Immature natural killer cell (primary cell): ENCODE data around the gene MAP3K15. TPM values are rescaled to one million over a fixed set of nuclear protein-coding genes. Genes with fewer than 3 reads are reported as not detected.

Source experiments
- DNase-seq, 3 donors: peaks; one replicate each; pipeline ENCODE4 v3.0.0; 2022; ENCODE audit warnings: mixed read lengths in 1 of 3
- H3K27ac Mint-ChIP-seq, 6 donors: one replicate each; pipeline ENCODE4 v1.8.0; 2020; ENCODE audit warnings: mixed read lengths in 6 of 6, mild to moderate bottlenecking in 5 of 6, inconsistent platforms in 4 of 6, moderate library complexity in 3 of 6
- H3K27me3 Mint-ChIP-seq, 3 donors: one replicate each; pipeline ENCODE4 v1.8.0; 2020 to 2021; ENCODE audit warnings: low read depth in 3 of 3, mild to moderate bottlenecking in 3 of 3, mixed read lengths in 3 of 3, moderate library complexity in 3 of 3, inconsistent platforms in 1 of 3
- H3K36me3 Mint-ChIP-seq, 3 donors: one replicate each; pipeline ENCODE4 v1.8.0; 2020; ENCODE audit warnings: mixed read lengths in 3 of 3, inconsistent platforms in 2 of 3, mild to moderate bottlenecking in 2 of 3
- H3K4me1 Mint-ChIP-seq, 2 donors: one replicate each; pipeline ENCODE4 v1.8.0; 2020; ENCODE audit warnings: inconsistent platforms in 2 of 2, mild to moderate bottlenecking in 2 of 2, mixed read lengths in 2 of 2, moderate library complexity in 1 of 2
- H3K4me3 Mint-ChIP-seq, 5 donors: one replicate each; pipeline ENCODE4 v1.8.0; 2020; ENCODE audit warnings: mild to moderate bottlenecking in 5 of 5, mixed read lengths in 5 of 5, inconsistent platforms in 3 of 5, moderate library complexity in 3 of 5
- H3K9me3 Mint-ChIP-seq, 6 donors: one replicate each; pipeline ENCODE4 v1.8.0; 2020; ENCODE audit warnings: mild to moderate bottlenecking in 6 of 6, mixed read lengths in 6 of 6, inconsistent platforms in 4 of 6, moderate library complexity in 3 of 6
- polyA plus RNA-seq, 3 donors: library from polyadenylated mRNA; unstranded; fragments of 300-500 nt; fragmentation: Illumina TruSeq; gene quantifications; one replicate each; pipeline ENCODE4 v1.2.3, GENCODE V29; 2021

MAP3K15 gene
- polyA plus RNA-seq, 3 donors from 2014 or later = not detected

GRCh38 chrX:19548934-19549333 is 33.6 kb upstream of the MAP3K15 start:
- no peak for DNase-seq
- peaks cover 0 to 4% (median 3%) of the 10 kb centered on the region in 3 donors for H3K36me3 Mint-ChIP-seq
- H3K9me3 Mint-ChIP-seq = no peaks in the 10 kb centered on the region
- peaks cover 5 to 9% (median 7%) of the 10 kb centered on the region in 3 donors for H3K27me3 Mint-ChIP-seq
- H3K27ac Mint-ChIP-seq = peak overlapping the region in 3 of 6 donors; percentile 52 to 78 (median 73)
- H3K4me3 Mint-ChIP-seq = no peak overlapping the region
- H3K4me1 Mint-ChIP-seq = peaks cover 9 to 43% of the 10 kb centered on the region in 2 donors

- Mint-ChIP-seq H3K36me3 (peaks cover 0 to 4% (median 3%) of the 10 kb centered on the region in 3 donors), H3K4me1 (peaks cover 9 to 43% of the 10 kb centered on the region in 2 donors), H3K4me3 (no peak overlapping the region), H3K27me3 (peaks cover 5 to 12% (median 10%) of the 10 kb centered on the region in 3 donors), H3K27ac (peak overlapping the region in 4 of 6 donors; percentile 12 to 73 (median 50)), H3K9me3 (no peaks in the 10 kb centered on the region)
- DNase-seq = no peak
Observed at GRCh38 chrX:19548279-19548678, 33.0 kb upstream of the MAP3K15 start.

GRCh38 chrX:19545651-19546050 is 30.3 kb upstream of the MAP3K15 start:
- DNase-seq = no peak
- Mint-ChIP-seq H3K27me3 (peaks cover 8 to 19% (median 16%) of the 10 kb centered on the region in 3 donors), H3K4me1 (peaks cover 12 to 32% of the 10 kb centered on the region in 2 donors), H3K4me3 (no peak overlapping the region), H3K27ac (peak overlapping the region in 4 of 6 donors; percentile 17 to 76 (median 46)), H3K9me3 (peaks cover 0 to 2% (median 0%) of the 10 kb centered on the region in 6 donors), H3K36me3 (peaks cover 3 to 8% (median 4%) of the 10 kb centered on the region in 3 donors)

GRCh38 chrX:19544693-19545305 is 29.5 kb upstream of the MAP3K15 start:
- Mint-ChIP-seq H3K27me3 (peaks cover 10 to 19% (median 16%) of the 10 kb centered on the region in 3 donors), H3K4me1 (peaks cover 12 to 23% of the 10 kb centered on the region in 2 donors), H3K9me3 (peaks cover 0 to 2% (median 0%) of the 10 kb centered on the region in 6 donors), H3K4me3 (no peak overlapping the region), H3K36me3 (peaks cover 3 to 8% (median 4%) of the 10 kb centered on the region in 3 donors), H3K27ac (peak overlapping the region in 3 of 6 donors; percentile 33 to 58 (median 44))
- DNase-seq = peak; percentile 18 to 45 (median 40)

- Mint-ChIP-seq H3K4me3 (no peak overlapping the region), H3K27me3 (peaks cover 12 to 19% (median 16%) of the 10 kb centered on the region in 3 donors), H3K27ac (no peak overlapping the region), H3K4me1 (peaks cover 11 to 17% of the 10 kb centered on the region in 2 donors), H3K9me3 (peaks cover 0 to 2% (median 0%) of the 10 kb centered on the region in 6 donors), H3K36me3 (peaks cover 3 to 8% (median 4%) of the 10 kb centered on the region in 3 donors)
- DNase-seq = no peak
Observed at GRCh38 chrX:19543951-19544381, 28.7 kb upstream of the MAP3K15 start.

- DNase-seq = no peak
- H3K9me3 Mint-ChIP-seq = peaks cover 0 to 2% (median 0%) of the 10 kb centered on the region in 6 donors
- peaks cover 5 to 9% of the 10 kb centered on the region in 2 donors for H3K4me1 Mint-ChIP-seq
- no peak overlapping the region for H3K4me3 Mint-ChIP-seq
- H3K27ac Mint-ChIP-seq = peak overlapping the region in 1 of 6 donors; percentile 23
- H3K27me3 Mint-ChIP-seq = peaks cover 12 to 19% (median 16%) of the 10 kb centered on the region in 3 donors
- H3K36me3 Mint-ChIP-seq = peaks cover 0 to 8% (median 3%) of the 10 kb centered on the region in 3 donors
Observed at GRCh38 chrX:19543020-19543715, 27.9 kb upstream of the MAP3K15 start.

- Mint-ChIP-seq H3K9me3 (peaks cover 0 to 2% (median 0%) of the 10 kb centered on the region in 6 donors), H3K4me1 (peaks cover 3 to 5% of the 10 kb centered on the region in 2 donors), H3K27me3 (peaks cover 12 to 19% (median 16%) of the 10 kb centered on the region in 3 donors), H3K36me3 (peaks cover 0 to 8% (median 3%) of the 10 kb centered on the region in 3 donors), H3K27ac (no peak overlapping the region), H3K4me3 (no peak overlapping the region)
- no peak for DNase-seq
Observed at GRCh38 chrX:19541931-19542330, 26.6 kb upstream of the MAP3K15 start.

GRCh38 chrX:19541196-19541595 is 25.9 kb upstream of the MAP3K15 start:
- H3K4me1 Mint-ChIP-seq = peaks cover 3 to 5% of the 10 kb centered on the region in 2 donors
- H3K36me3 Mint-ChIP-seq = peaks cover 0 to 8% (median 6%) of the 10 kb centered on the region in 3 donors
- peaks cover 9 to 19% (median 11%) of the 10 kb centered on the region in 3 donors for H3K27me3 Mint-ChIP-seq
- no peak overlapping the region for H3K27ac Mint-ChIP-seq
- no peak for DNase-seq
- no peak overlapping the region for H3K4me3 Mint-ChIP-seq
- H3K9me3 Mint-ChIP-seq = peaks cover 0 to 2% (median 0%) of the 10 kb centered on the region in 6 donors

- H3K27ac Mint-ChIP-seq = peak overlapping the region in 1 of 6 donors; percentile 58
- no peak overlapping the region for H3K4me3 Mint-ChIP-seq
- peaks cover 10 to 16% (median 10%) of the 10 kb centered on the region in 3 donors for H3K27me3 Mint-ChIP-seq
- peaks cover 0 to 9% (median 8%) of the 10 kb centered on the region in 3 donors for H3K36me3 Mint-ChIP-seq
- peaks cover 0 to 2% (median 0%) of the 10 kb centered on the region in 6 donors for H3K9me3 Mint-ChIP-seq
- DNase-seq = no peak
- peaks cover 3 to 5% of the 10 kb centered on the region in 2 donors for H3K4me1 Mint-ChIP-seq
Observed at GRCh38 chrX:19540076-19540475, 24.8 kb upstream of the MAP3K15 start.

- peaks cover 3% of the 10 kb centered on the region in 2 donors for H3K4me1 Mint-ChIP-seq
- no peak for DNase-seq
- no peak overlapping the region for H3K4me3 Mint-ChIP-seq
- H3K9me3 Mint-ChIP-seq = peaks cover 0 to 2% (median 0%) of the 10 kb centered on the region in 6 donors
- peaks cover 0 to 8% (median 8%) of the 10 kb centered on the region in 3 donors for H3K36me3 Mint-ChIP-seq
- H3K27me3 Mint-ChIP-seq = peaks cover 10 to 15% (median 10%) of the 10 kb centered on the region in 3 donors
- peak overlapping the region in 2 of 6 donors; percentile 6 to 19 for H3K27ac Mint-ChIP-seq
Observed at GRCh38 chrX:19539665-19540064, 24.4 kb upstream of the MAP3K15 start.

GRCh38 chrX:19535476-19535875 is 20.2 kb upstream of the MAP3K15 start:
- Mint-ChIP-seq H3K36me3 (peaks cover 0 to 6% (median 0%) of the 10 kb centered on the region in 3 donors), H3K27me3 (peaks cover 5 to 6% (median 6%) of the 10 kb centered on the region in 3 donors), H3K4me1 (no peaks in the 10 kb centered on the region), H3K4me3 (no peak overlapping the region), H3K27ac (no peak overlapping the region), H3K9me3 (no peaks in the 10 kb centered on the region)
- DNase-seq = no peak

- Mint-ChIP-seq H3K4me1 (no peaks in the 10 kb centered on the region), H3K27me3 (peaks cover 4 to 9% (median 5%) of the 10 kb centered on the region in 3 donors), H3K4me3 (no peak overlapping the region), H3K36me3 (peaks cover 0 to 6% (median 0%) of the 10 kb centered on the region in 3 donors), H3K27ac (no peak overlapping the region), H3K9me3 (no peaks in the 10 kb centered on the region)
- no peak for DNase-seq
Observed at GRCh38 chrX:19532709-19533108, 17.4 kb upstream of the MAP3K15 start.

GRCh38 chrX:19517965-19518364 is 2.7 kb upstream of the MAP3K15 start:
- Mint-ChIP-seq H3K27ac (no peak overlapping the region), H3K4me1 (no peaks in the 10 kb centered on the region), H3K9me3 (peaks cover 0 to 4% (median under 1%) of the 10 kb centered on the region in 6 donors), H3K27me3 (peaks cover 2 to 4% (median 2%) of the 10 kb centered on the region in 3 donors), H3K4me3 (no peak overlapping the region), H3K36me3 (peaks cover 0 to 6% (median 0%) of the 10 kb centered on the region in 3 donors)
- no peak for DNase-seq
